Adipocyte (in vitro differentiated cells): ENCODE measurements around the gene MAT2A.

Source experiments
- DNase-seq: peaks from one replicate; pipeline ENCODE4 v3.0.0-alpha.2; 2015; ENCODE audit warnings: low read depth
- H3K27me3 ChIP-seq: replicated peaks from 2 replicates; pipeline ENCODE4 v1.7.0; 2013; ENCODE audit warnings: mild to moderate bottlenecking, low read length, moderate library complexity; ENCODE audit not compliant: control insufficient read depth, insufficient read depth
- H3K36me3 ChIP-seq: 2 replicates; pipeline ENCODE4 v1.7.0; 2013; ENCODE audit warnings: low read length, mild to moderate bottlenecking, moderate library complexity; ENCODE audit not compliant: control insufficient read depth, insufficient read depth, severe bottlenecking
- H3K4me1 ChIP-seq: 2 replicates; pipeline ENCODE4 v1.7.0; 2013; ENCODE audit warnings: mild to moderate bottlenecking, low read length, moderate library complexity; ENCODE audit not compliant: control insufficient read depth, insufficient read depth
- H3K4me3 ChIP-seq: 2 replicates; pipeline ENCODE4 v1.7.0; 2013; ENCODE audit warnings: mild to moderate bottlenecking, low read length, moderate library complexity
- H3K9ac ChIP-seq: 2 replicates; pipeline ENCODE4 v1.7.0; 2013; ENCODE audit warnings: mild to moderate bottlenecking, low read length, moderate library complexity
- H3K9me3 ChIP-seq: 2 replicates; pipeline ENCODE4 v1.7.0; 2013; ENCODE audit warnings: mild to moderate bottlenecking, low read length, moderate library complexity; ENCODE audit not compliant: control insufficient read depth

The MAT2A gene

GRCh38 chr2:85564144-85564563 lies 25.2 kb downstream of the MAT2A start:
- peaks cover 21% of the 10 kb centered on the region for H3K4me1 ChIP-seq
- H3K36me3 ChIP-seq: peaks cover under 1% of the 10 kb centered on the region
- no peak overlapping the region for H3K4me3 ChIP-seq
- H3K9me3 ChIP-seq: no peaks in the 10 kb centered on the region
- DNase-seq: no peak
- H3K9ac ChIP-seq: no peak overlapping the region
- no peaks in the 10 kb centered on the region for H3K27me3 ChIP-seq

GRCh38 chr2:85566265-85566664 lies 27.3 kb downstream of the MAT2A start:
- Histone ChIP-seq H3K4me3 (no peak overlapping the region), H3K36me3 (no peaks in the 10 kb centered on the region), H3K9me3 (no peaks in the 10 kb centered on the region), H3K27me3 (peaks cover 5% of the 10 kb centered on the region), H3K9ac (no peak overlapping the region), H3K4me1 (peaks cover 9% of the 10 kb centered on the region)
- DNase-seq: no peak

GRCh38 chr2:85575739-85576138 lies 36.8 kb downstream of the MAT2A start:
- Histone ChIP-seq H3K36me3 (no peaks in the 10 kb centered on the region), H3K9me3 (no peaks in the 10 kb centered on the region), H3K4me1 (peaks cover 23% of the 10 kb centered on the region), H3K27me3 (peaks cover 6% of the 10 kb centered on the region), H3K4me3 (no peak overlapping the region), H3K9ac (no peak overlapping the region)
- DNase-seq: no peak

GRCh38 chr2:85577063-85577385 lies 38.1 kb downstream of the MAT2A start:
- peaks cover 23% of the 10 kb centered on the region for H3K4me1 ChIP-seq
- no peaks in the 10 kb centered on the region for H3K27me3 ChIP-seq
- no peak for DNase-seq
- H3K9ac ChIP-seq: no peak overlapping the region
- H3K36me3 ChIP-seq: no peaks in the 10 kb centered on the region
- H3K4me3 ChIP-seq: no peak overlapping the region
- H3K9me3 ChIP-seq: no peaks in the 10 kb centered on the region

- no peak for DNase-seq
- no peaks in the 10 kb centered on the region for H3K9me3 ChIP-seq
- H3K27me3 ChIP-seq: no peaks in the 10 kb centered on the region
- no peak within 1 kb of the TSS for H3K9ac ChIP-seq
- peaks cover 23% of the 10 kb centered on the region for H3K4me1 ChIP-seq
- H3K36me3 ChIP-seq: no peaks in the 10 kb centered on the region
- no peak within 1 kb of the TSS for H3K4me3 ChIP-seq
These were observed 38.6 kb downstream of the MAT2A start, which contains the start of gene VAMP8 for GRCh38 chr2:85577386-85578242. Gene VAMP8, plus strand, starts transcription at chr2:85577586. Its CDS starts 61 bp downstream, at chr2:85577647.

DNA sequence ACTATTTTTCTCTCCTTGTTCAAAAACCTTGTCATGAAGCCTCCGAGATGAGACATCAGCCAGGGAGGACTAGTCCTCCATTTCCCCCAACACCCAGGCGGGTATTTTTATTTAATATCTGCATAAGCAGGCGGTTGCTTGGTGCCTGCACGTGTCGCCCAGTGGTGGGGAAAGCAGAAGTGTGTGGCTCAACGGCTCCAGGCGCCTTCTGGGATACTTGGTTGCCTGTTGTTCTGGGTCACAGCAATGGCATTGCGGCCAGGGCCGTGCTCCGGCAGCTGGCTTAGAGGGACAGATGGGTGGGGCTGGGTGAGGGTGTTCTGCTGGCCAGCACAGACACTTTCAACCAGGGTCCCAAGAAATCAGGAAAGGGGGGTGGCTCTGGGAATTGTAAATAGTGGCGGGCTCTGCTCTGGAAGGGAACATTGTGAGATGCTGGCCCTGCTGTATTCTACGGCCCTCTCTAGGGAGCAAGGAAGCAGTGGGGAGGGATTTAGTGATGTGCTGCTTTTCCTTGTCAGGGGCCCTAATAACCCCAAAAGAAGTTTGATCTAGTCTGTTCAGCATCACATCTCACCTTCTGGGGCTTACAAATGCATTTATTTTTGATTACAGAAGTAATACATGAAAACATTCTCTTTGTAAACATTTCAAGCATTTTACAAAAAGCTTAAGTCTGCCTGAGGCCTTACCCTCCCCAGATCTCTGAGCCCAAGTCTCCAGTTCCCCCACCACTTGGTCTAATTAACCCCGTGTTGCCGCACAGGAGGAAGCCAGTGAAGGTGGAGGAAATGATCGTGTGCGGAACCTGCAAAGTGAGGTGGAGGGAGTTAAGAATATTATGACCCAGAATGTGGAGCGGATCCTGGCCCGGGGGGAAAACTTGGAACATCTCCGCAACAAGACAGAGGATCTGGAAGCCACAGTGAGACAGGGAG lies 39.5 kb downstream of the MAT2A start:
- H3K4me1 ChIP-seq: peaks cover 24% of the 10 kb centered on the region
- H3K4me3 ChIP-seq: no peak overlapping the region
- no peaks in the 10 kb centered on the region for H3K27me3 ChIP-seq
- no peaks in the 10 kb centered on the region for H3K36me3 ChIP-seq
- DNase-seq: no peak
- H3K9me3 ChIP-seq: no peaks in the 10 kb centered on the region
- H3K9ac ChIP-seq: no peak overlapping the region

DNA sequence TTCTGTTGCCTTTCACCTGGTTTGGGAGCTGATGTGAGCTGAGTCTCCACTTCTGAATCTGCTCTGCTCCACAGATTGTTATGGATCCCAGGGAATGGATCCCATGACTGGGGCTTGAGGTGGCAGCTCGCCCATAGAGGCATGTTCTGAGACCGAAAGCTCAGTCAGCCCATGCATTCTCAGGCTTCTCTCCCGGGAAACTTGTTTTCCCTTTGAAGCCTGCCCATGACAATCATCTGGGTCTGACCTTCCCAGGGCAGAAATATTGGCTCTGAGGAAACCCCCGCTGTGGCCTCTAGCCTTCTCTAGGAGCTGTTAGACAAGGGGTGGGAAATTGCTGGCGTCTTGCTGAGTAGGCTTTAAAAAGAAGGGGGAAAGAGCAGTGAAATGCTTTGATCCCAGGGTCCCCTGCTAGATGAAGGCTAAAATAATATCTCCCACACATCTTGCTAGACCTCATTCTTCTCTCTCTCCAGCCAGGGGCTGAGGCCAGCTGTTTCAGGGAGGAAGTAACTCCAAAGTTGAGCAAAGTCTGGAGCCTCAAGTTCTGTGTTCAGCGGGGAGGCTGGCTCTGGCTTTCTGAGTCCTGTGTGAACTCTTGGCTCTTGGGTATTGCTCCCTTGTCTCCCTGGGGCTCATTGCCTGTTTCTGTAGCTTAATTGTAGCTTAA lies 40.4 kb downstream of the MAT2A start:
- no peaks in the 10 kb centered on the region for H3K9me3 ChIP-seq
- no peak overlapping the region for H3K4me3 ChIP-seq
- peaks cover 30% of the 10 kb centered on the region for H3K4me1 ChIP-seq
- no peaks in the 10 kb centered on the region for H3K27me3 ChIP-seq
- H3K36me3 ChIP-seq: no peaks in the 10 kb centered on the region
- peak overlapping the region; percentile 39 for H3K9ac ChIP-seq
- no peak for DNase-seq

GRCh38 chr2:85580206-85580605 lies 41.2 kb downstream of the MAT2A start:
- H3K4me1 ChIP-seq: peaks cover 37% of the 10 kb centered on the region
- H3K9me3 ChIP-seq: no peaks in the 10 kb centered on the region
- no peak overlapping the region for H3K9ac ChIP-seq
- DNase-seq: no peak
- no peak overlapping the region for H3K4me3 ChIP-seq
- no peaks in the 10 kb centered on the region for H3K36me3 ChIP-seq
- no peaks in the 10 kb centered on the region for H3K27me3 ChIP-seq

DNA sequence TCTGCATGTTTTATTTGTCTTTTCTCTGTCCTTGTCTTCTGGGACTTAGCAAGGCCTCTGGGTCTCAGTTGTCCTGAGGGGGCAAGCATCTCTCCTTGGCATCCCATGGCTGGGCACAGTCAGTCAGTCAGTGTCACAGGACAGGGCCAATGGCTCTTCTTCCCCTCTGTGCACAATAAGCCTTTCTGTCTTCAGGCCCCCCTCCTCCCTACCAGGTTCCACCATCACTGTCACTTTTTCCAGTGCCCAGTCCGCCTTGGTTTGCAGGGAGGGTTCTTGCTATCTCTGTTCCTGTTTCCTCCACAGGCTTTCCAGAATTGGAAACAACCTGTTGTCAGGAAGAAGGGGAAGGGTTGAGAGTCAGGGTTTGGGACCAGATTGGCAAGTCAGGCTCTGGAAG lies 43.5 kb downstream of the MAT2A start:
- no peaks in the 10 kb centered on the region for H3K36me3 ChIP-seq
- H3K4me1 ChIP-seq: peaks cover 44% of the 10 kb centered on the region
- H3K4me3 ChIP-seq: no peak overlapping the region
- H3K27me3 ChIP-seq: no peaks in the 10 kb centered on the region
- DNase-seq: no peak
- H3K9me3 ChIP-seq: no peaks in the 10 kb centered on the region
- H3K9ac ChIP-seq: no peak overlapping the region

DNA sequence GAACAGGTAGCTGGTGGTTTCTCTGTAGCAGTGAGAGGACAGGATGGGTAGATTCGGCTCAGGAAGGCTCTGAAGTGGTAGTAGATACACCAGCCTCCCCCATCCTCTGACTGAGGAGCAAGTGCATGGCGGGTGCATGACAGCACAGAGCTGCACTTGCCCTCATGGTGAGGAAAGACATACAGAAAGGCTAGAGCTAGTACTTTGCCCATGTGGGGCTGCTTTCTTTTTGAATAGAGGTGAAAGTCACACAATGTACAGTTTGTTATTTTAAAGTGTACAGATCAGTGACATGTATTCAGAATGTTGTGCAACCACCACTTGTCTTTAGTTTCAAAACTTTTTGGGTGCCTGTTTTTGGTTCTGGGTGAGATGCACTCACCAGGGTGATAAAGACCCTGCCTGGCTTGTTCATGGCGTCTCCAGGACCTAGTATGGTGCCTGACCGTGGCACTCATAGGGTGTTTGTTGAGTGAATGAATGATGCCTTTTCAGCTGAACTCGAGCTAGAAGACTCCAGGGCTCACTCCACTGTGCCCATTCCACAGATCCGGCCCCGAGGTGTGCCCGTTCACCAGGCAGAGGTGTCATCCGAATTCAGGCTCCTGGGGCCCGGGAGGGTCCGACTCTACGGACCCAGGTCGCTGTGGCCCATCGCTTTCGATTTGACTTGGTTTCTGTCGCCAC lies 44.8 kb downstream of the MAT2A start:
- Histone ChIP-seq H3K9me3 (no peaks in the 10 kb centered on the region), H3K27me3 (no peaks in the 10 kb centered on the region), H3K9ac (peak overlapping the region; percentile 91), H3K36me3 (no peaks in the 10 kb centered on the region), H3K4me1 (peaks cover 36% of the 10 kb centered on the region), H3K4me3 (peak overlapping the region; percentile 82)
- peak; percentile 58 for DNase-seq
